Panc1 (cell line): ENCODE data around the gene MYB. TPM values are rescaled to one million over a fixed set of nuclear protein-coding genes. Genes with fewer than 3 reads are reported as not detected.

Experiments used
- ATAC-seq: fragments of 200-7000 bp; cut with Tn5 transposase; 2 replicates; pipeline ENCODE4 v1.9.1; 2020; ENCODE audit warnings: mild to moderate bottlenecking, moderate library complexity
- BruUV-seq: library from RNA; stranded (reverse); fragments of 400-500 nt; replicated peaks from 2 replicates; lab custom pipeline; 2021; lab: Mats Ljungman, UMichigan
- CTCF ChIA-PET: fragments of 300-600 bp; sonication (Branson Sonifier 250); formaldehyde crosslinking; loops from one replicate; lab custom pipeline; 2022; ENCODE audit warnings: antibody characterized with exemption; lab: Charles Lee
- POLR2A ChIA-PET: fragments of 300-600 bp; sonication (Branson Sonifier 250); formaldehyde crosslinking; loops from one replicate; lab custom pipeline; 2022; ENCODE audit warnings: antibody characterized with exemption; lab: Charles Lee
- DNase-seq: peaks from one replicate; pipeline ENCODE4 v3.0.0-alpha.2; 2010; ENCODE audit warnings: low read depth, low spot score
- H3K27ac ChIP-seq: 2 replicates; pipeline ENCODE4 v1.5.1; 2011; ENCODE audit warnings: mild to moderate bottlenecking, low read length, inconsistent platforms
- H3K27me3 ChIP-seq: fragments of 200-500 bp; sonication (Bioruptor generic); 2 replicates; pipeline ENCODE4 v1.6.0; 2014; ENCODE audit warnings: low read length, inconsistent platforms; ENCODE audit not compliant: control insufficient read depth, insufficient read depth
- H3K36me3 ChIP-seq: fragments of 200-500 bp; sonication (Bioruptor generic); 2 replicates; pipeline ENCODE4 v1.5.1; 2014; ENCODE audit warnings: inconsistent platforms, mild to moderate bottlenecking, low read length, moderate library complexity; ENCODE audit not compliant: control insufficient read depth, insufficient read depth
- H3K4me1 ChIP-seq: 2 replicates; pipeline ENCODE4 v1.5.1; 2011; ENCODE audit warnings: inconsistent platforms, mild to moderate bottlenecking, low read length, moderate library complexity; ENCODE audit not compliant: control insufficient read depth, insufficient read depth
- H3K4me3 ChIP-seq, 2 experiments: 2 replicates each; pipeline ENCODE4 v1.5.1; 2011 to 2012; ENCODE audit warnings: low read depth in 2 of 2, low read length in 2 of 2, mild to moderate bottlenecking in 2 of 2, inconsistent platforms in 1 of 2, moderate library complexity in 1 of 2
- H3K9me3 ChIP-seq: fragments of 200-500 bp; sonication (Bioruptor generic); 2 replicates; pipeline ENCODE4 v1.5.1; 2014; ENCODE audit warnings: low read depth, mild to moderate bottlenecking, inconsistent platforms, low read length, moderate library complexity; ENCODE audit not compliant: control insufficient read depth, insufficient read depth
- CTCF ChIP-seq: fragments of 450-650 bp; IDR thresholded peaks from 2 replicates; pipeline ENCODE4 v1.5.1; 2017; ENCODE audit warnings: mild to moderate bottlenecking
- POLR2AphosphoS5 ChIP-seq: IDR thresholded peaks from 2 replicates; pipeline ENCODE4 v1.6.1; 2012; ENCODE audit warnings: mild to moderate bottlenecking, low read depth, low read length, moderate library complexity
- REST ChIP-seq, 2 experiments: IDR thresholded peaks; 2 replicates each; pipeline ENCODE4 v1.6.1; 2011 to 2012; ENCODE audit warnings: low read depth in 2 of 2, control low read depth in 1 of 2, low read length in 1 of 2, mild to moderate bottlenecking in 1 of 2, moderate library complexity in 1 of 2; ENCODE audit not compliant: insufficient read depth in 1 of 2
- SIN3A ChIP-seq: IDR thresholded peaks from 2 replicates; pipeline ENCODE4 v1.6.1; 2012; ENCODE audit warnings: low read depth, mild to moderate bottlenecking, low read length, moderate library complexity, borderline replicate concordance; ENCODE audit not compliant: insufficient read depth
- TCF7L2 ChIP-seq: IDR thresholded peaks from 2 replicates; pipeline ENCODE4 v1.6.1; 2011; ENCODE audit warnings: mild to moderate bottlenecking, low read depth, low read length, inconsistent platforms
- in situ Hi-C: cut with HindIII; loops from 2 replicates; pipeline ENCODE4 v1.10.0; 2016; ENCODE audit warnings: low sequenced_read_pairs, low pct_unique_long_range_greater_than_20kb
- intact Hi-C: fragments of 100-400 bp; cut with micrococcal nuclease; formaldehyde crosslinking; loops from one replicate; pipeline ENCODE4 v1.10.0; 2022; ENCODE audit not compliant: unreplicated experiment
- microRNA-seq: library from miRNA; unstranded; fragments of <30 nt; microRNA quantifications from one replicate; pipeline ENCODE4 v1.1.0, GENCODE V29; 2020; ENCODE audit not compliant: unreplicated experiment
- total RNA-seq: library from RNA; stranded (reverse); gene quantifications from one replicate; pipeline ENCODE4 v1.2.1, GENCODE V29; 2021; ENCODE audit not compliant: unreplicated experiment

MYB gene
- total RNA-seq, 1 experiment from 2014 or later: 1.3 TPM

- TF ChIP-seq SIN3A (no peak), TCF7L2 (no peak), POLR2AphosphoS5 (no peak), CTCF (no peak), REST (IDR thresholded peaks at IDR 0.05; ENCODE audit: insufficient read depth in 1 of 2, low read depth in 2 of 2, low read length in 1 of 2) (no peak)
- DNase-seq (no peak), ATAC-seq (no peak)
- no TSS peak for BruUV-seq
- in situ Hi-C loops (no loop called here), intact Hi-C loops (no loop called here)
- H3K9me3 ChIP-seq: no peaks in the 10 kb centered on the region
- H3K27me3 ChIP-seq: no peaks in the 10 kb centered on the region
- H3K4me1 ChIP-seq: no peaks in the 10 kb centered on the region
- CTCF ChIA-PET: no interaction called here
- no peak overlapping the region for H3K27ac ChIP-seq
- H3K36me3 ChIP-seq: no peaks in the 10 kb centered on the region
- POLR2A ChIA-PET: no interaction called here
- no peak overlapping the region for H3K4me3 ChIP-seq
These were observed 87.6 kb downstream of the MYB start for GRCh38 chr6:135268740-135269139.

Small RNA genes lying within 50 kb of the gene (microRNA-seq; reads per million reads assigned to microRNA genes)
- gene MIR548A2: not detected

Other genes starting within 250 kb of the MYB start
- gene ALDH8A1, start 231.2 kb upstream of the MYB start, total RNA-seq: not detected
- gene HBS1L, start 126.5 kb upstream of the MYB start, total RNA-seq: 79.2 TPM